ENCODE data around the gene COL4A6.

DNA sequence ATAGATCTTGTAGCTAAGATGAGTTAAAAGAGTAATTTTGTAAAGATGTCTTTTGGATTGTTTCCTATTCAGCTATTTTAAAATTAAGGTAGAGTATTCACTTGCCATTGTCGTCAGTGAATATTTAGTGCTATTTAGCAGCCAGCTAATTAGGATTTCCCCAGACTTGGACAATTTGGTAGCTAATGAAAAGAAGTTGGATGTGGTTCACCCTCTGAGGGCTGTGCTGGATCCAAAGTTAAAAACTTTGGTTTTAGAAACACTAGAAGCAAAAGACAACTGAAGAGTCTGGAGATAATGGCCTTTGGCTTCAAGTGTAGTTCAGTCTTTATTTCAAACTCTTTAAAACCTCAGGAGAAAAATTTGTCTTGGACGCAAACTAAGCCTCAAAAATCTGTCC lies 305.3 kb downstream of the COL4A6 start:
- TF ChIP-seq, protein P1, sequence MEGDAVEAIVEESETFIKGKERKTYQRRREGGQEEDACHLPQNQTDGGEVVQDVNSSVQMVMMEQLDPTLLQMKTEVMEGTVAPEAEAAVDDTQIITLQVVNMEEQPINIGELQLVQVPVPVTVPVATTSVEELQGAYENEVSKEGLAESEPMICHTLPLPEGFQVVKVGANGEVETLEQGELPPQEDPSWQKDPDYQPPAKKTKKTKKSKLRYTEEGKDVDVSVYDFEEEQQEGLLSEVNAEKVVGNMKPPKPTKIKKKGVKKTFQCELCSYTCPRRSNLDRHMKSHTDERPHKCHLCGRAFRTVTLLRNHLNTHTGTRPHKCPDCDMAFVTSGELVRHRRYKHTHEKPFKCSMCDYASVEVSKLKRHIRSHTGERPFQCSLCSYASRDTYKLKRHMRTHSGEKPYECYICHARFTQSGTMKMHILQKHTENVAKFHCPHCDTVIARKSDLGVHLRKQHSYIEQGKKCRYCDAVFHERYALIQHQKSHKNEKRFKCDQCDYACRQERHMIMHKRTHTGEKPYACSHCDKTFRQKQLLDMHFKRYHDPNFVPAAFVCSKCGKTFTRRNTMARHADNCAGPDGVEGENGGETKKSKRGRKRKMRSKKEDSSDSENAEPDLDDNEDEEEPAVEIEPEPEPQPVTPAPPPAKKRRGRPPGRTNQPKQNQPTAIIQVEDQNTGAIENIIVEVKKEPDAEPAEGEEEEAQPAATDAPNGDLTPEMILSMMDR (IDR thresholded peaks at IDR 0.05), result no peak
- TF ChIP-seq POLR2A (IDR thresholded peaks at IDR 0.05), result no peak

Data from adrenal gland (tissue), 5 donors.